ENCODE measurements around the gene ARID1B.

DNA sequence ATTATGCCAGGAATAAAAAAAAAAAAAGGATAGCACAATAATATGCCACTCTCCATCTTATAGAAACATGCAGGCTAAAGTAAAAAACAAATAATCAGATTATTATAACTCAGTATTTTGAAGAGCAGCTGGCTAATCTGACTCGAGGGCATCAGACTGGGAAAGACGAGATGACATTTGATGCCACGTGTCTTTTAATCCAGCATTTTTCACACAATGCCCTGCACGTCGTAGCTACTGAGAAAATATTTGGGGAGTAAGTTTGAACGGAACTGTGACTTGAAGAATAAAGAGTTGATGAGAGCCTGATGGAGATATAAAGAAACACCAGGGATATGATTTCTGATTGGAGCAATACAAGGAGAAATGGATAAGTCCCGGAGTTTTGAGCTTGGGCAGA, 237.7 kb downstream of the ARID1B start:
- TF ChIP-seq, protein P1, sequence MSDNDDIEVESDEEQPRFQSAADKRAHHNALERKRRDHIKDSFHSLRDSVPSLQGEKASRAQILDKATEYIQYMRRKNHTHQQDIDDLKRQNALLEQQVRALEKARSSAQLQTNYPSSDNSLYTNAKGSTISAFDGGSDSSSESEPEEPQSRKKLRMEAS (IDR thresholded peaks at IDR 0.05): no peak
- TF ChIP-seq, protein P2, sequence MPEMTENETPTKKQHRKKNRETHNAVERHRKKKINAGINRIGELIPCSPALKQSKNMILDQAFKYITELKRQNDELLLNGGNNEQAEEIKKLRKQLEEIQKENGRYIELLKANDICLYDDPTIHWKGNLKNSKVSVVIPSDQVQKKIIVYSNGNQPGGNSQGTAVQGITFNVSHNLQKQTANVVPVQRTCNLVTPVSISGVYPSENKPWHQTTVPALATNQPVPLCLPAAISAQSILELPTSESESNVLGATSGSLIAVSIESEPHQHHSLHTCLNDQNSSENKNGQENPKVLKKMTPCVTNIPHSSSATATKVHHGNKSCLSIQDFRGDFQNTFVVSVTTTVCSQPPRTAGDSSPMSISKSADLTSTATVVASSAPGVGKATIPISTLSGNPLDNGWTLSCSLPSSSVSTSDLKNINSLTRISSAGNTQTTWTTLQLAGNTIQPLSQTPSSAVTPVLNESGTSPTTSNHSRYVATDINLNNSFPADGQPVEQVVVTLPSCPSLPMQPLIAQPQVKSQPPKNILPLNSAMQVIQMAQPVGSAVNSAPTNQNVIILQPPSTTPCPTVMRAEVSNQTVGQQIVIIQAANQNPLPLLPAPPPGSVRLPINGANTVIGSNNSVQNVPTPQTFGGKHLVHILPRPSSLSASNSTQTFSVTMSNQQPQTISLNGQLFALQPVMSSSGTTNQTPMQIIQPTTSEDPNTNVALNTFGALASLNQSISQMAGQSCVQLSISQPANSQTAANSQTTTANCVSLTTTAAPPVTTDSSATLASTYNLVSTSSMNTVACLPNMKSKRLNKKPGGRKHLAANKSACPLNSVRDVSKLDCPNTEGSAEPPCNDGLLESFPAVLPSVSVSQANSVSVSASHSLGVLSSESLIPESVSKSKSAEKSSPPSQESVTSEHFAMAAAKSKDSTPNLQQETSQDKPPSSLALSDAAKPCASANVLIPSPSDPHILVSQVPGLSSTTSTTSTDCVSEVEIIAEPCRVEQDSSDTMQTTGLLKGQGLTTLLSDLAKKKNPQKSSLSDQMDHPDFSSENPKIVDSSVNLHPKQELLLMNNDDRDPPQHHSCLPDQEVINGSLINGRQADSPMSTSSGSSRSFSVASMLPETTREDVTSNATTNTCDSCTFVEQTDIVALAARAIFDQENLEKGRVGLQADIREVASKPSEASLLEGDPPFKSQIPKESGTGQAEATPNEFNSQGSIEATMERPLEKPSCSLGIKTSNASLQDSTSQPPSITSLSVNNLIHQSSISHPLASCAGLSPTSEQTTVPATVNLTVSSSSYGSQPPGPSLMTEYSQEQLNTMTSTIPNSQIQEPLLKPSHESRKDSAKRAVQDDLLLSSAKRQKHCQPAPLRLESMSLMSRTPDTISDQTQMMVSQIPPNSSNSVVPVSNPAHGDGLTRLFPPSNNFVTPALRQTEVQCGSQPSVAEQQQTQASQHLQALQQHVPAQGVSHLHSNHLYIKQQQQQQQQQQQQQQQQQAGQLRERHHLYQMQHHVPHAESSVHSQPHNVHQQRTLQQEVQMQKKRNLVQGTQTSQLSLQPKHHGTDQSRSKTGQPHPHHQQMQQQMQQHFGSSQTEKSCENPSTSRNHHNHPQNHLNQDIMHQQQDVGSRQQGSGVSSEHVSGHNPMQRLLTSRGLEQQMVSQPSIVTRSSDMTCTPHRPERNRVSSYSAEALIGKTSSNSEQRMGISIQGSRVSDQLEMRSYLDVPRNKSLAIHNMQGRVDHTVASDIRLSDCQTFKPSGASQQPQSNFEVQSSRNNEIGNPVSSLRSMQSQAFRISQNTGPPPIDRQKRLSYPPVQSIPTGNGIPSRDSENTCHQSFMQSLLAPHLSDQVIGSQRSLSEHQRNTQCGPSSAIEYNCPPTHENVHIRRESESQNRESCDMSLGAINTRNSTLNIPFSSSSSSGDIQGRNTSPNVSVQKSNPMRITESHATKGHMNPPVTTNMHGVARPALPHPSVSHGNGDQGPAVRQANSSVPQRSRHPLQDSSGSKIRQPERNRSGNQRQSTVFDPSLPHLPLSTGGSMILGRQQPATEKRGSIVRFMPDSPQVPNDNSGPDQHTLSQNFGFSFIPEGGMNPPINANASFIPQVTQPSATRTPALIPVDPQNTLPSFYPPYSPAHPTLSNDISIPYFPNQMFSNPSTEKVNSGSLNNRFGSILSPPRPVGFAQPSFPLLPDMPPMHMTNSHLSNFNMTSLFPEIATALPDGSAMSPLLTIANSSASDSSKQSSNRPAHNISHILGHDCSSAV (CRISPR knock-in tag; IDR thresholded peaks at IDR 0.05; ENCODE audit: borderline replicate concordance): no peak
- TF ChIP-seq ETV6 (CRISPR knock-in tag; conservative IDR thresholded peaks at IDR 0.05) (no peak), TBL1XR1 (IDR thresholded peaks at IDR 0.05; ENCODE audit: borderline replicate concordance, low read length, partially characterized antibody) (no peak), SIX1 (CRISPR knock-in tag; IDR thresholded peaks at IDR 0.05; ENCODE audit: borderline replicate concordance) (no peak), MZF1 (CRISPR knock-in tag; IDR thresholded peaks at IDR 0.05; ENCODE audit: borderline replicate concordance) (no peak), TP53 (CRISPR knock-in tag; conservative IDR thresholded peaks at IDR 0.05) (no peak), KDM5B (CRISPR knock-in tag; IDR thresholded peaks at IDR 0.05; ENCODE audit: borderline replicate concordance) (no peak), PAWR (CRISPR knock-in tag; IDR thresholded peaks at IDR 0.05; ENCODE audit: borderline replicate concordance) (no peak), AHR (CRISPR knock-in tag; IDR thresholded peaks at IDR 0.05) (no peak), POLR2AphosphoS5 (IDR thresholded peaks at IDR 0.05; ENCODE audit: low read depth, low read length) (no peak)
